Activated T-helper 17 cell treated with anti-CD3 and anti-CD28 coated beads, Interleukin-2, amount 50 U/mL, for 72 hours (primary cell): ENCODE data around the gene ITGA2. TPM values are rescaled to one million over a fixed set of nuclear protein-coding genes. Genes with fewer than 3 reads are reported as not detected.

Experiments
- ATAC-seq: fragments of 150-1000 bp; cut with Tn5 transposase; replicated peaks from 2 replicates; pipeline ENCODE4 v1.10.0; 2021; ENCODE audit warnings: mild to moderate bottlenecking, moderate library complexity
- H3K27ac Mint-ChIP-seq: one replicate; pipeline ENCODE4 v1.8.0; 2022; ENCODE audit warnings: mixed read lengths
- H3K27me3 Mint-ChIP-seq: one replicate; pipeline ENCODE4 v1.8.0; 2022; ENCODE audit warnings: mixed read lengths
- H3K36me3 Mint-ChIP-seq: one replicate; pipeline ENCODE4 v1.8.0; 2022; ENCODE audit warnings: low read depth, mild to moderate bottlenecking, mixed read lengths
- H3K4me1 Mint-ChIP-seq: one replicate; pipeline ENCODE4 v1.8.0; 2022; ENCODE audit warnings: mixed read lengths
- H3K4me3 Mint-ChIP-seq: one replicate; pipeline ENCODE4 v1.8.0; 2022; ENCODE audit warnings: mild to moderate bottlenecking, mixed read lengths
- H3K9me3 Mint-ChIP-seq: one replicate; pipeline ENCODE4 v1.8.0; 2022; ENCODE audit warnings: mixed read lengths
- total RNA-seq, 2 donors: library from RNA; stranded (reverse); gene quantifications; one replicate each; pipeline ENCODE4 v1.2.3, GENCODE V29; 2022

ITGA2 gene
- total RNA-seq, 2 donors from 2014 or later, result 2.3 to 8.6 TPM

DNA sequence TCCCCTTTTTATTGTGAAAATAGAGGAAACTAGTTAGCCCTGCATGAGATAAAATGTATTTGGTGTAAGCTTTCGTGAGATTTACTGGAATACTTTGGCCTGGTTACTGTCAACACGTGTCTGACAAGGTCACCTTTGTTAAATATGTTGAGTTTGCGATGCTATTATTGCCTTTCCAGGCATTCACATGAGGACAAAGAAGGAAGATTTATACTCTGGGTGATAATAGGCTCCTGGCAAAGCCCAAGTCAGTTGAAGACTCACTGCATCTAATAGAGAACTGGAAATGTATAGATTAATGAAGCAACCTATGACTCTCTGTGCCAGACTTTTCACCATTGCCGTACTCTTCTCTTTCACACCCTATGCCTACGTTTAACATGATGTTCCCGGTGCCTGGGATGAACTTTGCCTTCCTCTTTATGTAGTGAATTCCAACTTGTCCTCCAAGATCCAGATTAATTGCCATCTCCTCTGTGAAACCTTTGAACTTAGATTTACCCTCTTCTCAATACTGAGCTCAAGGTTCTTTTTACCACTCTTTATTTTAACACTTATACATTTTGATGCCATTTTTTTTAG, 33.9 kb downstream of the ITGA2 start:
- Mint-ChIP-seq H3K9me3 (no peaks in the 10 kb centered on the region), H3K36me3 (no peaks in the 10 kb centered on the region), H3K4me1 (no peaks in the 10 kb centered on the region), H3K27me3 (no peaks in the 10 kb centered on the region), H3K4me3 (no peak overlapping the region), H3K27ac (no peak overlapping the region)
- ATAC-seq, result no peak

DNA sequence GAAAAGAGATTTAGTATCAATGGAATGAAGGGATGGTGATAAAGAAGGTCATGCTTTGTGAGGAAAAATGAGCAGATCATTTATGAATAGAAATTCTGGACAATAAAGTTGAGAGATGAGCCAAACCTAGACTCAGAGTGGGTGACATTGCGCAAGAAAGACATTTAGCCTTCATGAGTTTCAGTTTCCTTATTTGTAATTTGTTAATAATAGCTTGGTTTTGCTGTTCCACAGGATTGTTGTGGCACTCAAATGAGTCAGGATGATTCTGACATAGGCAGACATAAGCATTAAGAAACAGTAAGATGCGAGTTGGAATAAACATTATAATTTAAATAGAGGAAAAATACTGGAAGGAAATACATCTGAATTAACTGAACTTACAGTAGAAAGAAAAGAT, 34.8 kb downstream of the ITGA2 start:
- Mint-ChIP-seq H3K9me3 (no peaks in the 10 kb centered on the region), H3K36me3 (no peaks in the 10 kb centered on the region), H3K27ac (no peak overlapping the region), H3K27me3 (no peaks in the 10 kb centered on the region), H3K4me1 (no peaks in the 10 kb centered on the region), H3K4me3 (no peak overlapping the region)
- peak; percentile 79 for ATAC-seq

DNA sequence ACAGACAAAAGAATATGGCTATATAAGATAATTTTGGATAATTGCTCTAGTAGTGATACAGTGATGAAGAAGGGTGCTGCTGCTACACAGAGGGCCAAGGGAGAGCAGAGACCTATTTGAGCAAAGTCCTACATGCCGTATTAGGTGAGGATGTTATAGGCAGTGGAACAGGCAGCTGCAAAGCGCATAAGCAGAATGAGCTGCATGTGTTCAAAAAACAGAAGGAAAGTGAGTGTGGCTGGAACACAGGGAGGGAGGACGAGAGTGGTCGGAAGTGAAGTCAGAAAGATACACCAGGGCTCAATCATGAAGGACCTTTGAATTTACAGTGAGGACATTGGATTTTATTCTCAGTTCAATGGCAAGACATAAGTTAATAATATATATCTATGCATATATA, 35.4 kb downstream of the ITGA2 start:
- H3K4me1 Mint-ChIP-seq, result peaks cover under 1% of the 10 kb centered on the region
- H3K9me3 Mint-ChIP-seq, result no peaks in the 10 kb centered on the region
- ATAC-seq, result no peak
- H3K4me3 Mint-ChIP-seq, result no peak overlapping the region
- H3K27ac Mint-ChIP-seq, result no peak overlapping the region
- no peaks in the 10 kb centered on the region for H3K27me3 Mint-ChIP-seq
- no peaks in the 10 kb centered on the region for H3K36me3 Mint-ChIP-seq

DNA sequence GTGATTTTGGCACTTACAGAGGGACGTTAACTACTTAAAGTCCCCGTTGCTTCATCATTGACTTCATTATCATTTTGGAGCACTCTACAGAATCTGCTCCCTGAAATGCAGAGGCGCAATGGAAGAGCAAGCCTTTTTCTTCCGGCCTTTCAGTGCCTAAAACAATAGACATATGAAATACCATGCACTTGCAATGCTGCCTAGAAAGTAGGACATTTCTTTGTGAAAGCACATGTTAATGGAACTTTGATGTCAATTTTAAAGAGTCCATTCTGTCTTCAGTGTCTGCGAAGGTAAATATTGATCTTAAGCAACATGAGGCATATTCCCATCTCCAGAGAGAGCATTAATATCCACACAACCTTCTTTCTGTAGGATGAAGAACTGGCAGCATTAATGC, 36.3 kb downstream of the ITGA2 start:
- no peaks in the 10 kb centered on the region for H3K9me3 Mint-ChIP-seq
- H3K27ac Mint-ChIP-seq, result no peak overlapping the region
- H3K4me1 Mint-ChIP-seq, result peaks cover 5% of the 10 kb centered on the region
- H3K36me3 Mint-ChIP-seq, result no peaks in the 10 kb centered on the region
- no peaks in the 10 kb centered on the region for H3K27me3 Mint-ChIP-seq
- no peak overlapping the region for H3K4me3 Mint-ChIP-seq
- no peak for ATAC-seq

DNA sequence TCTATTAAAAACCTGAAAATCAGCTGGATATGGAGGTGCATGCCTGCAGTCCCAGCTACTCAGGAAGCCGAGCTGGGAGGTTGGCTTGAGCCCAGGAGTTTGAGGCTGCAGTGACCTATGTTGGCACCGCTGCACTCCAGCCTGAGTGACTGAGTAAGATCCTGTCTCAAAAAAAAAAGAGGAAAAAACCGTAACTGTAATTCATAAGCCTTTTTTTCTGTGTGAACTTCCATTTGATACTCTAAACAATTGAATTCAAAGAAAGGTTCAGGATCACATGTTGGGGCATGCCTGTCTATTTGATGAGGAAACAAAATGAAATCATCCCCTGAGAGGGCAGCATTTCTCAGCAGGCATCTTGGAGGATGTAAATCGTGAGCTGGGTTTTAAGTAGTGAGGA, 38.8 kb downstream of the ITGA2 start:
- Mint-ChIP-seq H3K27ac (no peak overlapping the region), H3K9me3 (no peaks in the 10 kb centered on the region), H3K27me3 (no peaks in the 10 kb centered on the region), H3K4me1 (peaks cover 15% of the 10 kb centered on the region), H3K36me3 (no peaks in the 10 kb centered on the region), H3K4me3 (no peak overlapping the region)
- no peak for ATAC-seq

DNA sequence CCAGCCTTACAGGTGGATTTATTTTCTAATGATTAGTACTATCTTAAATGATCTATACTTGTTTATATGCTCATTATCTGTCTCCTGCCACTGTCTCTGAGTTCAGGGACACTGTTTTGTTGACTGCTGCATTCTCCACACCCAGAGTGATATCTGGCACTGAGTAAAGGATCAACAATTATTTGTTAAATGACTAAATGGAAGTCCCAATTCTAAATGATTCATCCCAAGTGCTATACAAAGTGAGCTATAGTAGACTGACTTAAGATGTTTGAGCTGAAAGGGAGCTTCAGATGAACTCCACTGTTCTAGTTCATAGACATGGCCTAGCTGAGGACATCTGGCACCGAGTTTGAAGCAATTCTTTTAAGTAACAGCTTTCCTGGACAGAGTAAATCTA, 40.5 kb downstream of the ITGA2 start:
- ATAC-seq, result peak; percentile 65
- H3K9me3 Mint-ChIP-seq, result no peaks in the 10 kb centered on the region
- no peak overlapping the region for H3K4me3 Mint-ChIP-seq
- peak overlapping the region; percentile 0 for H3K27ac Mint-ChIP-seq
- no peaks in the 10 kb centered on the region for H3K27me3 Mint-ChIP-seq
- no peaks in the 10 kb centered on the region for H3K36me3 Mint-ChIP-seq
- peaks cover 15% of the 10 kb centered on the region for H3K4me1 Mint-ChIP-seq

DNA sequence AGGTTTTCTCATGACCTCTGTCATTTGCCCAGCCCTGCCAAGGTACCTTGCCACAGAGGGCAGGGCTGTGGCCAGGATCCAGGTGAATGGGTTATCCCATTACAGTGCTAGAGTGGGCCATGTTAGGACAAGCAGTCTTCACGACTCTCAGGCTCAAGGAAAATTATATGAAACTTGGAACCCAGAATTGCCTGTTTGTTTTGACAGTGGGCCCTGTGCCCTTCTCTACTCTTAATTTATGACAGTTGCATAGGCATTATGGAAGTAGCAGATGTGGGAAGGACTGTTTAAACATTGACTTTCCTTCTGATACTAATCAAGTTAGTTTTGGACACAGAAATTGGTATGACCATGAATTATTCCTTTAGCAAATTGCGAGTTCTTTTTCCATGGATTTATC, 41.7 kb downstream of the ITGA2 start:
- H3K27me3 Mint-ChIP-seq, result no peaks in the 10 kb centered on the region
- peak overlapping the region; percentile 73 for H3K27ac Mint-ChIP-seq
- no peak overlapping the region for H3K4me3 Mint-ChIP-seq
- no peak for ATAC-seq
- H3K36me3 Mint-ChIP-seq, result no peaks in the 10 kb centered on the region
- no peaks in the 10 kb centered on the region for H3K9me3 Mint-ChIP-seq
- peaks cover 15% of the 10 kb centered on the region for H3K4me1 Mint-ChIP-seq

DNA sequence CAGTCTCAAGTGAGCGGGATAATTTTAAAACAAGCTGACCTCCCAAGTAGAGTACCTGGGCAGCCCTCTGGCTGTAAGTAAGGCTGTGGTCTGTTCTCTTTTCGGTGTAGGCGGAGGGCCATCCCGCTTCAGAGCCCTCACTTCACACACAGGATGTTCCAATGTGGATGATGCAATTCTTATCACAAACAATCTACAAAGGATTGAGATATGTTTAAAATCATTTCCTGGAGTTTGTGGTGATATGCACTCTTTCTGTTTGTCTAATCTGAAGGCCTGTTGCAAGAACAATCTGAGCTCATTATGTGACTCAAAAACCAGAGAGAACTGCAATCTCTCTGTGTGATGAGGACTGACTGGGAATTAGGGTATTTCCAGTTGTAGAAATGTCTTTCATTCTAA, 42.5 kb downstream of the ITGA2 start:
- H3K9me3 Mint-ChIP-seq, result no peaks in the 10 kb centered on the region
- H3K4me1 Mint-ChIP-seq, result peaks cover 15% of the 10 kb centered on the region
- H3K27ac Mint-ChIP-seq, result peak overlapping the region; percentile 73
- ATAC-seq, result peak; percentile 91
- H3K36me3 Mint-ChIP-seq, result no peaks in the 10 kb centered on the region
- peak overlapping the region; percentile 24 for H3K4me3 Mint-ChIP-seq
- no peaks in the 10 kb centered on the region for H3K27me3 Mint-ChIP-seq

DNA sequence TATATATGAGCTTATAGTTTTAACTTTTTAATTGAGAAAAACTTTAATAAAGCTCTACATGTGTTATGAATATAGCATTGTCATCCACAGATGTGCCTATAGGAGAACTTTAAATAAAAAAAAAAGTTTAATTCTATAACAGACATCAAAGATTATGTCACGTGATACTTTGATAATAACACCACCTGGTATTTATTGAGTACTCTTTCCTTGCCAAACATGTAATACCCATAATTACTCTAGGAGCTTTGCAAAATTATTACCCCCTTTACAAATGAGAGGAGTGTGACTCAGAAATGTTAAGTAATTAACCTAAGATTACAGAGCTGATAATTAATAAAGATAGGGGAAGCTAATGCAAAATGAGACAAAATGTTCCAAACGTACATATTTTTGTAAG, 43.0 kb downstream of the ITGA2 start:
- H3K4me3 Mint-ChIP-seq, result peak overlapping the region; percentile 24
- H3K9me3 Mint-ChIP-seq, result no peaks in the 10 kb centered on the region
- no peaks in the 10 kb centered on the region for H3K36me3 Mint-ChIP-seq
- peaks cover 15% of the 10 kb centered on the region for H3K4me1 Mint-ChIP-seq
- no peak for ATAC-seq
- H3K27ac Mint-ChIP-seq, result peak overlapping the region; percentile 73
- H3K27me3 Mint-ChIP-seq, result no peaks in the 10 kb centered on the region

DNA sequence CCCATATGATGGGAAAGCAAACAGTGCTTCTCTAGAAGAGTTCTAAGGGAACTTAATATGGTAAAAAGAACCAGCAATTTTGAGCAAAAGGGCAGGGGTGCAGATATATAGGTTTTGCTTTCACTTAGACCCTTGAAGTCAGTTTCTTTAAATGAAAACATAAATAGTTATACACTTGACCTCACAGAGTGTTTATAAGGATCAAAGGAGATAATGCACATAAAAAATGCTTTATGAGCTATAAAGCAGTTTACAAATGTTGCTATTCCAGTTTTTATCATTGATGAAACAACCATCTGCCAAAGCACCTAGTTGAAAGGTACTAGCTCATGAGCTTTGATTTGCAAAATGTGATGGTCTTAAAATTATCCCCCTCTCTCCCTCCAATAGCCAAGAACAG, 45.7 kb downstream of the ITGA2 start:
- no peak overlapping the region for H3K4me3 Mint-ChIP-seq
- no peaks in the 10 kb centered on the region for H3K36me3 Mint-ChIP-seq
- H3K27ac Mint-ChIP-seq, result no peak overlapping the region
- H3K27me3 Mint-ChIP-seq, result no peaks in the 10 kb centered on the region
- peaks cover 13% of the 10 kb centered on the region for H3K4me1 Mint-ChIP-seq
- ATAC-seq, result no peak
- no peaks in the 10 kb centered on the region for H3K9me3 Mint-ChIP-seq

DNA sequence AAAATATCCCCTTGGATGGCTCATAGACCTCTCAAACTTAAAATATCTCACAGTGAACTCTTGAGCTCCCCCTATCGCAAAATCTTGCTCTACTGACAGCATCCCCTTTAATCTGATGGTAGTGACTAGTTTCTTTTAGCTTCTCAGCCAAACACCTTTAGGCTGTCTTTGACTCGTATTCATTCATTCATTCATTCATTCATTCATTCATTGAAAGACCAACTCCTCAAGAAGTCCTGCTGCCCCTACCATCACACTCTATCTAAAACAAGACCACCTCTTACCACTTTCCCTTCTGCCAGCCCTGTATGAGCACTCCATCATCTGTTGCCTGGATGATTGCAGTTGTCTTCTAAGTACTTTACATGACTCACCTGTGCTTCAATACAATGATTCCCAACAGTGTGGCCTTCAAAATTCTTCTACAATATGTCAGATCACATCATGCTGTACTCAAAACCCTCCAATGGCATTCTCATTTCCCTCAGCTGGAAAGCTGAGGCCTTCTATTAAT, 46.8 kb downstream of the ITGA2 start:
- Mint-ChIP-seq H3K27me3 (no peaks in the 10 kb centered on the region), H3K9me3 (no peaks in the 10 kb centered on the region), H3K4me3 (no peak overlapping the region), H3K4me1 (peaks cover 17% of the 10 kb centered on the region), H3K27ac (no peak overlapping the region), H3K36me3 (no peaks in the 10 kb centered on the region)
- ATAC-seq, result no peak

DNA sequence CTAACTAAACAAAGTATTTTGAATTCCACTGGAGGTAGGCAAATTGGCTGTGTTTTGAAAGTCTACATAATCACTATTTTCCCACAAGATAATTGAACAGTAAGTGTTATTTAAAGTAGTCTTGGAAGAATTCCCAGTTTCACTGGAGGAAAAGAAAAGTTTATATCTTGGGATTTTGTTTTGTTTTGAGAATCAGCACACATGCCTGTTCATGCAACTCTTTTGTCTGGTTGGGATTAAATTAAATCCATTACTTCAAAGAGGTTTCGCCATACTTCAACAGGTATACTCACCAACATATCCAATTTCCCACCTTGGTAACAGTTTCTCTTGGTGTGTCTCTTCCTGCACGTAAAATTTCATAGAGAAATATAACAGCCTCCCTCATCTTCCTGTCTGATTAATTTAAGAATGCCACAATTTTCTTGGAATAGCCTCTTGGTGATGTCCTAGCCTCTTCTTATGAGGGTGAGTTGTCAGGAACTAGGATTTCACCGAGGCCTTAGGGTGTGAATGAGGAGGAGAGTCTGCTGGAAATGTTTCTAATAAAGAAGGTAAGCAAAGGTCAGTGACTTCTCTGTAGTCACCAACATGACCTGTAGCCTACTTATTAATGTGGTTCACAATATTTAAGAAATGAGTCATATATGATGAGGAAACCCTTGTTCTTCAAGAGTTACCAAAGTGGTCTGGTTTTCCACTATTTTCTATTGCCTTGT, 48.1 kb downstream of the ITGA2 start:
- Mint-ChIP-seq H3K4me1 (peaks cover 13% of the 10 kb centered on the region), H3K27ac (no peak overlapping the region), H3K27me3 (no peaks in the 10 kb centered on the region), H3K36me3 (no peaks in the 10 kb centered on the region), H3K4me3 (no peak overlapping the region), H3K9me3 (no peaks in the 10 kb centered on the region)
- no peak for ATAC-seq

DNA sequence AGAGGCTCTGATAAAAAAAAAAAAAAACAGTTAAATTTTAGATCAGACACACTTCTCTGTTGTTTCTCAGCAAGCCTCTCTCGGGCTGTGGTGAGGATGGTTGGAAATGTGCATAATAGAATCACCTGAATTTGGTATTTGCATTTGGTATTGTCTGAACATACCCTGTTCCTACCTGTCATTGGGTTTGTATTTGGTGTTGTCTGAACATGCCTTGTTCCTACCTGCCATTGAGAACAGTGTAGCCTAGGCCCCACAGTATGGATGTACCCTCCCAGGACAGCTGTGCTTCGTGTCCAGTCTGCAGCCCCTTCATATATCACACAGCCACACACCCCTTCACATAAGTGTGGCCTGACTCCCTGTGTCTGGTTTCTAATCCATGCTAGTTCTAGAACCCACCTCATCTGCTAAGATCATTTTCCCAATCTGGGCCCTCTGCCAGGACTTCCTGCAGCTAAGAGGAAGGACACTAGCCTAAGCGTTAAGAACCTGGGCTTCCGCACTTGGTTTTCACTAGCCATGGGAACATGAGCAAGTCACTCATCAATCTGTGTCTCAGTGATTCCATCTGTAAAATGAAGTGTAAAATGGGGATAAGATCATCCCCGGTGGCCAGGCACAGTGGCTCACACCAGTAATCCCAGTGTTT, 49.2 kb downstream of the ITGA2 start:
- no peaks in the 10 kb centered on the region for H3K9me3 Mint-ChIP-seq
- no peaks in the 10 kb centered on the region for H3K27me3 Mint-ChIP-seq
- H3K36me3 Mint-ChIP-seq, result no peaks in the 10 kb centered on the region
- no peak overlapping the region for H3K27ac Mint-ChIP-seq
- ATAC-seq, result no peak
- H3K4me3 Mint-ChIP-seq, result no peak overlapping the region
- peaks cover 13% of the 10 kb centered on the region for H3K4me1 Mint-ChIP-seq

DNA sequence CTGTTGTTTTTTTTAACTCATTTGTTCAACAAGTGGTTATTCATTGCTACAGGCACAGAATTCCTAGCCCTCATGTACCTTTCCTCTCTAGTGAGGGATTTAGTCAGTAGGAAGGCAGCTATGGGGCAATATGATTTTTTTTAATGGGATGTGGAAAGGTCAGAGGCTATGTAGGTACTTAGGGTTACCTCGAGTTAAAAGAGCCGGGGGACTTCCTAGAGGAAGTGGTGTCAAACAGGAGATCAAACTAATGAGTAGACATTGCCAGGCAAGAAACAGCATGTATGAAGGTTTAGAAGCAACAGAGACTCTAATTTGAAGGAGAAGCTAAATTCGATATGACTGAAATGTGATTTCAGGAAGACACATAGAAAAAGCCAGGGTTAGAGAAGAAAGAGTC, 50.7 kb downstream of the ITGA2 start:
- Mint-ChIP-seq H3K4me1 (peaks cover 13% of the 10 kb centered on the region), H3K36me3 (no peaks in the 10 kb centered on the region), H3K27me3 (no peaks in the 10 kb centered on the region), H3K9me3 (no peaks in the 10 kb centered on the region), H3K27ac (peak overlapping the region; percentile 15), H3K4me3 (no peak overlapping the region)
- no peak for ATAC-seq

DNA sequence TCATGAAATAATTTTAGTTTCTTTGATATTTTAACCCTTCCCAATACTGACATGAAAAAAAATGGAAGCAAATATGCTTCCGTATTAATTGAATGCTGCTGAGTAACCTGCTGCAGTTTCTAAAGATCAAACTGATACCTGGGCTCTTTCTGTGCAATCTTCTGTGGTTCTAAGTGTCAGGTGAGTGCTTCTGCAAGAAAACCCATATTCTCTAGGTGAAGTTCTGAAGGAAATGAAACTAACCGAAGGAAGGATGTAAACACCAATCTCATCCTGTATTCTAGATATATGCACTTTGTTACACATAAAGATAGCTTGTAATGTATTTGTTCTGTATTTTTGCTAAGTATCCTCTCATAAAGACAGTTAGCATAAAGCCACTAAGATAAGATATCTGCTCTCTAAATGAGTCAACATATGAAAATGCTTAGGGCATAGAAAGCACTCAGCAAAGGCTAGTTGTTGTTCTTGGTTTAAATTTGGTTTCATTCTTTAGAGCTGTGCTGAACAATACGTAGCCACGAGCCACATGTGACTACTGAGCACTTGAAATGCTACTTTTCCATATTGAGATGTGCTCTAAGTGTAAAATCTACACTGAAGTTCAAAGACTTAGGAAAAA, 52.0 kb downstream of the ITGA2 start:
- peaks cover 13% of the 10 kb centered on the region for H3K4me1 Mint-ChIP-seq
- peak overlapping the region; percentile 84 for H3K27ac Mint-ChIP-seq

More for the DNA sequence above, 52.0 kb downstream of the ITGA2 start:
- H3K36me3 Mint-ChIP-seq, result no peaks in the 10 kb centered on the region
- peak overlapping the region; percentile 60 for H3K4me3 Mint-ChIP-seq
- H3K27me3 Mint-ChIP-seq, result no peaks in the 10 kb centered on the region
- no peaks in the 10 kb centered on the region for H3K9me3 Mint-ChIP-seq
- ATAC-seq, result peak; percentile 90
